ENCODE data around the gene ADCK2. TPM values are rescaled to one million over a fixed set of nuclear protein-coding genes. Genes with fewer than 3 reads are reported as not detected.
A peak's percentile ranks its signal among the peaks of the same experiment; 100 is the strongest.

Gene ADCK2
- total and polyA plus RNA-seq, 9 of the 15 experiments (the other 6 are each of a cell fraction or from before 2014, with no cell fraction given) = 0.08 to 14.3 (median 9.7) TPM

DNA sequence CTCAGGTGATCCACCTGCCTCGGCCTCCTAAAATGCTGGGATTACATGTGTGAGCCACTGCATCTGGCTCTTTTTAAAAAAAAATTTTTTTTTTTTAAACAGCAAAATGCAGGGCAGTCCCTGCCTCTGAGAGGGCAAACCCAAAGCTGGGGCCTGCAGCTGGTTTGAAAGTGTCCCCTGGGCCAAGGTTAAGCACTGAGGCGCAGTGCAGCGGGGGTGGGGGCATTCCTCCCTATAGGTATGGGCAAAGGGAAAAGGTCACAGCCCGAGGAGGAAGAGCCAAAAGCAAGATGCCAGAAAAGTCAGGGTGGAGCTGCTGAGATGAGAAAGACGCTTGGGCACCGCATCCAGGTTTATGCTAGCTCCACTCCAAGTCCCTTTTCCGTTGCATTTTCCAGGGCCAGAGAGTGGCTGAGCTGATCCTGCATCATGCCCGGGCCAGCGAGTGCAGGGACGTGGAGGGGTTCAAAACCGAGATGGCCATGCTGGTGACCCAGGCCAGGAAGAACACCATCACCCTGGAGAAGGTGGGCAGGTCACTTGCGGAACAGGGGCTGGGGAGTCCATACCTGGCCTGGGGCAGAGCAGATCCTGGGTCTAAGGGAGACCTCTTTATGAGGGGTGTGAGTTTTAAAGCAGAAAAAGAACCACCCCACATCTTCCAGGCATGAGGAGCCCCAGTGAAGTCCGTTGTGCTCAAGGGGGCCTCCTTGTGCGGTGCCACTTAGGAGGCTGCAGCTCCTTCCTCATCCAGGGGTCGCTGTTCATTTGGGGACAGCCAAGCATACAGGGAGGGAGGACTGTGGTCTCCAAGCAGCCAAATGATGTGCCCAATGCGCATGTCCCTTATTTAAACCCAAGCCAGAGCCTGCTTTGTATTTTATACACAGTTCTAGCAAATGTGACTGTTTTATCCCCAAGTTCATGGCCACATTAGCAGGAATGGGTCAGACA is 16.7 kb downstream of the ADCK2 start:
- FAIRE-seq (no peak), ATAC-seq (peak; percentile 63), DNase-seq (ENCODE audit: extremely low read depth in 1 of 4, low spot score in 3 of 4) (peak in 1 of 4 experiments; percentile 19)
- H3K4me1 ChIP-seq (replicated peaks in 1 of 2; ENCODE audit: control insufficient read depth in 2 of 2, insufficient read depth in 2 of 2, low read length in 2 of 2) = peaks cover 0 to 5% of the 10 kb centered on the region in 2 experiments; a peak in 1 of 5 replicates
- in situ Hi-C loops (cut with MboI) = no loop called here
- WGBS (ENCODE audit: insufficient coverage, low coverage, missing lambda C conversion rate) = 67% methylated on average over 16 of the region's 16 CpGs
- no peaks in the 10 kb centered on the region for H3K9me1 ChIP-seq (ENCODE audit: control insufficient read depth, insufficient read depth, low read length)
- no peaks in the 10 kb centered on the region for H3K36me3 ChIP-seq (ENCODE audit: control insufficient read depth, insufficient read depth, low read length)
- no peak overlapping the region for H3K27ac ChIP-seq (ENCODE audit: extremely low read depth, low read depth, low read length)
- no peak overlapping the region for H3K9ac ChIP-seq (ENCODE audit: insufficient read depth in 1 of 2, low read depth in 2 of 2, low read length in 2 of 2)
- no peaks in the 10 kb centered on the region for H4K20me1 ChIP-seq (replicated peaks; ENCODE audit: control insufficient read depth, insufficient read depth, low read length)
- H3K9me3 ChIP-seq (replicated peaks; ENCODE audit: control insufficient read depth, insufficient read depth, low read depth, low read length) = no peaks in the 10 kb centered on the region
- ChIA-PET CTCF (ENCODE audit: low intra/inter-chr PET ratio) (no interaction called here), POLR2A (interaction anchor here (0.6 to 1.6 kb wide), 3 partner anchors 8 to 94 kb away, joined by 3 to 7 read pairs (median 5); no protein-coding TSS in a partner anchor)
- no peak for TF ChIP-seq RB1 (IDR thresholded peaks at IDR 0.05; ENCODE audit: low read depth)
- TF ChIP-seq, protein P1, sequence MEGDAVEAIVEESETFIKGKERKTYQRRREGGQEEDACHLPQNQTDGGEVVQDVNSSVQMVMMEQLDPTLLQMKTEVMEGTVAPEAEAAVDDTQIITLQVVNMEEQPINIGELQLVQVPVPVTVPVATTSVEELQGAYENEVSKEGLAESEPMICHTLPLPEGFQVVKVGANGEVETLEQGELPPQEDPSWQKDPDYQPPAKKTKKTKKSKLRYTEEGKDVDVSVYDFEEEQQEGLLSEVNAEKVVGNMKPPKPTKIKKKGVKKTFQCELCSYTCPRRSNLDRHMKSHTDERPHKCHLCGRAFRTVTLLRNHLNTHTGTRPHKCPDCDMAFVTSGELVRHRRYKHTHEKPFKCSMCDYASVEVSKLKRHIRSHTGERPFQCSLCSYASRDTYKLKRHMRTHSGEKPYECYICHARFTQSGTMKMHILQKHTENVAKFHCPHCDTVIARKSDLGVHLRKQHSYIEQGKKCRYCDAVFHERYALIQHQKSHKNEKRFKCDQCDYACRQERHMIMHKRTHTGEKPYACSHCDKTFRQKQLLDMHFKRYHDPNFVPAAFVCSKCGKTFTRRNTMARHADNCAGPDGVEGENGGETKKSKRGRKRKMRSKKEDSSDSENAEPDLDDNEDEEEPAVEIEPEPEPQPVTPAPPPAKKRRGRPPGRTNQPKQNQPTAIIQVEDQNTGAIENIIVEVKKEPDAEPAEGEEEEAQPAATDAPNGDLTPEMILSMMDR (IDR thresholded peaks at IDR 0.05 in 2 of 3, conservative IDR thresholded peaks at IDR 0.05 in 1 of 3; ENCODE audit: insufficient read depth in 2 of 3, low read depth in 1 of 3, low read length in 3 of 3) = peak; percentile 29 to 68 (median 32); a peak in 4 of 6 replicates
- no peak for TF ChIP-seq E2F3 (CRISPR knock-in tag; IDR thresholded peaks at IDR 0.05)
- TF ChIP-seq EP300 (IDR thresholded peaks at IDR 0.05; ENCODE audit: low read length) = no peak
- no peak for TF ChIP-seq PYGO2 (tag; IDR thresholded peaks at IDR 0.05)
- TF ChIP-seq, protein P2, sequence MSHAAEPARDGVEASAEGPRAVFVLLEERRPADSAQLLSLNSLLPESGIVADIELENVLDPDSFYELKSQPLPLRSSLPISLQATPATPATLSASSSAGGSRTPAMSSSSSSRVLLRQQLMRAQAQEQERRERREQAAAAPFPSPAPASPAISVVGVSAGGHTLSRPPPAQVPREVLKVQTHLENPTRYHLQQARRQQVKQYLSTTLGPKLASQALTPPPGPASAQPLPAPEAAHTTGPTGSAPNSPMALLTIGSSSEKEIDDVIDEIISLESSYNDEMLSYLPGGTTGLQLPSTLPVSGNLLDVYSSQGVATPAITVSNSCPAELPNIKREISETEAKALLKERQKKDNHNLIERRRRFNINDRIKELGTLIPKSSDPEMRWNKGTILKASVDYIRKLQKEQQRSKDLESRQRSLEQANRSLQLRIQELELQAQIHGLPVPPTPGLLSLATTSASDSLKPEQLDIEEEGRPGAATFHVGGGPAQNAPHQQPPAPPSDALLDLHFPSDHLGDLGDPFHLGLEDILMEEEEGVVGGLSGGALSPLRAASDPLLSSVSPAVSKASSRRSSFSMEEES (CRISPR knock-in tag; IDR thresholded peaks at IDR 0.05) = no peak
- no peak overlapping the region for H3K4me2 ChIP-seq (ENCODE audit: insufficient read depth, low read length)
- H2AFZ ChIP-seq (ENCODE audit: low read depth, low read length) = no peak overlapping the region
- H3K79me2 ChIP-seq (ENCODE audit: control insufficient read depth, insufficient read depth, low read length) = no peaks in the 10 kb centered on the region
- BruUV-seq (replicated peaks) = no TSS peak
- no peaks in the 10 kb centered on the region for H3K27me3 ChIP-seq (ENCODE audit: control insufficient read depth in 2 of 2, insufficient read depth in 2 of 2, low read length in 2 of 2)
- no peak overlapping the region for H3K4me3 ChIP-seq
- intact Hi-C loops (cut with micrococcal nuclease) = loop anchor here (10.0 kb wide), 1 partner anchor 235 kb away; the partner anchor contains the start of gene BRAF
